Measurements from ENCODE around the gene FNDC3A. TPM values are rescaled to one million over a fixed set of nuclear protein-coding genes. Genes with fewer than 3 reads are reported as not detected.

The FNDC3A gene
- total RNA-seq, 4 donors from 2014 or later: 21.9 to 59.7 (median 40.1) TPM

DNA sequence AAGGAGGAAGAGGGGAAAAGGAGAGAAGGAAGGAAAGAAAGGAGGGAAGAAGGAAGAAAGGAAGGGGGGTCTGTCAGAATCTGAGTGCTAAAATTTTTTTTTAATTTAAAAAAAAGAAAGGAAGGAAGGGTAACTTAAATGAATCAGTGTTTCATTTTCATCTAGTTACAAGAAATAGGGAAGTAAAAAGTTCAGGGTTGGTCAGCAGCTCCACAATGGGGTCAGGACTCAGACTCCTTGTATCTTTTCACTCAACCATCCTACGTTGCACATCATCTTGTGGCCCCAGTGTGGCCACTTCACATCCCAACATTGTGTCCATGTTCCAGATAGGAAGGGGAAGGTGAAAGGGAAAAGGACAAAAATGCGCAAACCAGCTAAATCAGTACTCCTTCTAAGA lies 14.3 kb upstream of the FNDC3A start:
- TF ChIP-seq POLR2AphosphoS5 (IDR thresholded peaks at IDR 0.05): no peak
- TF ChIP-seq, protein P1, sequence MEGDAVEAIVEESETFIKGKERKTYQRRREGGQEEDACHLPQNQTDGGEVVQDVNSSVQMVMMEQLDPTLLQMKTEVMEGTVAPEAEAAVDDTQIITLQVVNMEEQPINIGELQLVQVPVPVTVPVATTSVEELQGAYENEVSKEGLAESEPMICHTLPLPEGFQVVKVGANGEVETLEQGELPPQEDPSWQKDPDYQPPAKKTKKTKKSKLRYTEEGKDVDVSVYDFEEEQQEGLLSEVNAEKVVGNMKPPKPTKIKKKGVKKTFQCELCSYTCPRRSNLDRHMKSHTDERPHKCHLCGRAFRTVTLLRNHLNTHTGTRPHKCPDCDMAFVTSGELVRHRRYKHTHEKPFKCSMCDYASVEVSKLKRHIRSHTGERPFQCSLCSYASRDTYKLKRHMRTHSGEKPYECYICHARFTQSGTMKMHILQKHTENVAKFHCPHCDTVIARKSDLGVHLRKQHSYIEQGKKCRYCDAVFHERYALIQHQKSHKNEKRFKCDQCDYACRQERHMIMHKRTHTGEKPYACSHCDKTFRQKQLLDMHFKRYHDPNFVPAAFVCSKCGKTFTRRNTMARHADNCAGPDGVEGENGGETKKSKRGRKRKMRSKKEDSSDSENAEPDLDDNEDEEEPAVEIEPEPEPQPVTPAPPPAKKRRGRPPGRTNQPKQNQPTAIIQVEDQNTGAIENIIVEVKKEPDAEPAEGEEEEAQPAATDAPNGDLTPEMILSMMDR (IDR thresholded peaks at IDR 0.05): no peak
- no peak for TF ChIP-seq POLR2A (IDR thresholded peaks at IDR 0.05)
- TF ChIP-seq EP300 (IDR thresholded peaks at IDR 0.05; ENCODE audit: low read depth): no peak
- no peaks in the 10 kb centered on the region for H3K36me3 ChIP-seq
- H3K27me3 ChIP-seq: no peaks in the 10 kb centered on the region
- H3K27ac ChIP-seq: no peak overlapping the region
- 81 to 84% methylated on average over 2 of the region's 2 CpGs for WGBS, 2 donors (ENCODE audit: low coverage in 1 of 2)
- in situ Hi-C loops (cut with MboI; ENCODE audit: low pct_ligation_motif_present in 1 of 4, low pct_unique_long_range_greater_than_20kb in 1 of 4, low sequenced_read_pairs in 3 of 4) (no loop called here), intact Hi-C loops (cut with DNase I; ENCODE audit: low total_unique reads) (no loop called here)
- no peak for DNase-seq
- no peaks in the 10 kb centered on the region for H3K4me1 ChIP-seq
- H3K4me3 ChIP-seq: no peak overlapping the region
- H3K9me3 ChIP-seq: no peaks in the 10 kb centered on the region

DNA sequence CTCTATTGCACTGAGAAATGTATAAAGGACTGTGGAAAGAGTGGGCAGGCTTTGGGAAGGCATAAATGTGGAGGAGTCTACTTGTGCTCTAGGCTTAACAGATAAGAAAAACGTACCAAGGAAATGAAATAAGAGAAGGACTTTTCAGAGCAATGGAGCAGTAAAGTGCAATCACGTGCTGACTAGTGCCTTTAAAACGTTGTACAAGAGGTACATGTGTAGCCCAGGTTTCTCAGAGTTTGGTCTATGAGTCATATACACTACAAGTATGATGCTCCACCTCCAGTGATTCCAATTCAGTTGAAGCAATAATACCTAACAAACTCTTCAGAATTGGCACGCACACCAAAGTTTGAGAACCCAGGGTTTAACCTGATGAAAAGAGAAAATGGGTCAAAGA lies 13.4 kb upstream of the FNDC3A start:
- DNase-seq: no peak

DNA sequence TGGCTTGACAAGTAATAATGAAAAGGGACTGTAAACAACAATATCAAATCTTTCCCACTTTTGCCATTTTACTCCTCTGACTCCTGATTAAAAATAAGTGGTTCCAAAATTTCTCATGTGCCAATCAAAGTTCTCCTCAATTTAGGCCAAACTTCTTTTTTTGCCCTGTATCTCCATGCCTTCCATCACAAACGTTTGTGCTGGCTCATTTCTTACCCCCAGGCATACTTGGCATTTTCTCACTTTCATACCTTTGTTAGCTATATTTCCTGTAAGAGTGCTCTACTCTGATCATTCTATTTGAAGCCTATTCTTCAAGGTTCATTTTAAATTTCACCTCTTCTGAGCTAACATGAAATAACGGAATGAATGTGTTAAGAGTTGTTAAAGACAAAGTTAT lies 10.0 kb upstream of the FNDC3A start:
- no peaks in the 10 kb centered on the region for H3K36me3 ChIP-seq
- in situ Hi-C loops (cut with MboI; ENCODE audit: low pct_ligation_motif_present in 1 of 4, low pct_unique_long_range_greater_than_20kb in 1 of 4, low sequenced_read_pairs in 3 of 4): no loop called here
- 44 to 63% methylated on average over 1 to 2 of the region's 2 CpGs for WGBS, 2 donors (ENCODE audit: low coverage in 1 of 2)
- no peaks in the 10 kb centered on the region for H3K9me3 ChIP-seq
- no peak overlapping the region for H3K27ac ChIP-seq
- DNase-seq: no peak
- no peak overlapping the region for H3K4me3 ChIP-seq
- H3K27me3 ChIP-seq: no peaks in the 10 kb centered on the region
- intact Hi-C loops (cut with DNase I; ENCODE audit: low total_unique reads): no loop called here
- TF ChIP-seq, protein P1 (IDR thresholded peaks at IDR 0.05): no peak
- TF ChIP-seq EP300 (IDR thresholded peaks at IDR 0.05; ENCODE audit: low read depth) (no peak), POLR2AphosphoS5 (IDR thresholded peaks at IDR 0.05) (no peak), POLR2A (IDR thresholded peaks at IDR 0.05) (no peak)
- no peaks in the 10 kb centered on the region for H3K4me1 ChIP-seq

More for the DNA sequence above, 13.4 kb upstream of the FNDC3A start:
- no peak overlapping the region for H3K4me3 ChIP-seq
- H3K4me1 ChIP-seq: no peaks in the 10 kb centered on the region
- H3K27me3 ChIP-seq: no peaks in the 10 kb centered on the region
- WGBS, 2 donors (ENCODE audit: low coverage in 1 of 2): 58 to 62% methylated on average over 2 to 4 of the region's 4 CpGs
- H3K36me3 ChIP-seq: no peaks in the 10 kb centered on the region
- H3K9me3 ChIP-seq: no peaks in the 10 kb centered on the region
- TF ChIP-seq POLR2A (IDR thresholded peaks at IDR 0.05): no peak
- no peak for TF ChIP-seq POLR2AphosphoS5 (IDR thresholded peaks at IDR 0.05)
- no peak for TF ChIP-seq EP300 (IDR thresholded peaks at IDR 0.05; ENCODE audit: low read depth)
- TF ChIP-seq, protein P1 (IDR thresholded peaks at IDR 0.05): no peak
- intact Hi-C loops (cut with DNase I; ENCODE audit: low total_unique reads) (no loop called here), in situ Hi-C loops (cut with MboI; ENCODE audit: low pct_ligation_motif_present in 1 of 4, low pct_unique_long_range_greater_than_20kb in 1 of 4, low sequenced_read_pairs in 3 of 4) (no loop called here)
- H3K27ac ChIP-seq: no peak overlapping the region

DNA sequence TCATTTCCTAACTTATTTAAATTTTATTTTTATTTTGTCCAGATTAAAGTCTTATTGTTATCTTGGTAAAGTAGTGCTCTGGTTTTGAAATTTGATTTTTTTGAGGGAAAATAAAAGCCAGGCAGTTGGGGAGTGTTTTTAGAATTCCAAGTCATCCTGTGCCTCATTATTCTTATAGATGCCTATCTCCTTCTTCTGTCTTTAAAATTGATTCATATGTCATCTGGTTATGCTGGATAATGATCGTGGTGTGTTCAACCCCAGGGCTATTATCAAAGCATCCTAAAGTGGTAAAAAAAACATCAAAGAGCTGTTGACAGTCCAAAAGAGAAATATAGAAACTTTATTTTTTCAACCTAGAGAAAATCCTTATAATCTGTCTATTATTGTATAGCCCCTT lies 6.0 kb upstream of the FNDC3A start:
- no peaks in the 10 kb centered on the region for H3K27me3 ChIP-seq
- peaks cover 0 to 4% (median 2%) of the 10 kb centered on the region in 4 donors for H3K4me1 ChIP-seq
- in situ Hi-C loops (cut with MboI; ENCODE audit: low pct_ligation_motif_present in 1 of 4, low pct_unique_long_range_greater_than_20kb in 1 of 4, low sequenced_read_pairs in 3 of 4): no loop called here
- no peak overlapping the region for H3K27ac ChIP-seq
- DNase-seq: no peak
- TF ChIP-seq, protein P1 (IDR thresholded peaks at IDR 0.05): no peak
- TF ChIP-seq POLR2AphosphoS5 (IDR thresholded peaks at IDR 0.05) (no peak), EP300 (IDR thresholded peaks at IDR 0.05; ENCODE audit: low read depth) (no peak), POLR2A (IDR thresholded peaks at IDR 0.05) (no peak)
- H3K36me3 ChIP-seq: no peaks in the 10 kb centered on the region
- 58 to 93% methylated on average over 1 of the region's 1 CpG for WGBS, 2 donors (ENCODE audit: low coverage in 1 of 2)
- no peak overlapping the region for H3K4me3 ChIP-seq
- intact Hi-C loops (cut with DNase I; ENCODE audit: low total_unique reads): no loop called here
- peaks cover 7 to 9% of the 10 kb centered on the region in 2 donors for H3K9me3 ChIP-seq

All from transverse colon (tissue), 4 donors.